NCI-H146 (cell line): Measurements from ENCODE around the gene MRPS30.
A peak's percentile ranks its signal among the peaks of the same experiment; 100 is the strongest.
"Not testable (repeated sequence)": the region's sequence is repeated elsewhere in the genome, so short reads cannot be mapped to it uniquely, and the experiment has no call there.

Source experiments
- DNase-seq: peaks from one replicate; lab custom pipeline; 2025; lab: John Stamatoyannopoulos, UW

MRPS30 gene

GRCh38 chr5:44821164-44821563 lies 12.4 kb downstream of the MRPS30 start:
- DNase-seq, result no peak

- not testable (repeated sequence) for DNase-seq
Measured at GRCh38 chr5:44824662-44825061, 15.9 kb downstream of the MRPS30 start.

GRCh38 chr5:44827681-44828080 lies 18.9 kb downstream of the MRPS30 start:
- DNase-seq, result no peak

GRCh38 chr5:44828719-44829118 lies 20.0 kb downstream of the MRPS30 start:
- DNase-seq, result no peak

GRCh38 chr5:44830951-44831350 lies 22.2 kb downstream of the MRPS30 start:
- DNase-seq, result no peak

- no peak for DNase-seq
Measured at GRCh38 chr5:44833249-44833648, 24.5 kb downstream of the MRPS30 start.

- no peak for DNase-seq
Measured at GRCh38 chr5:44835693-44836092, 26.9 kb downstream of the MRPS30 start.

- DNase-seq, result no peak
Measured at GRCh38 chr5:44839018-44839681, 30.4 kb downstream of the MRPS30 start.

- no peak for DNase-seq
Measured at GRCh38 chr5:44842496-44843282, 33.9 kb downstream of the MRPS30 start.

GRCh38 chr5:44844744-44845143 lies 36.0 kb downstream of the MRPS30 start:
- DNase-seq, result no peak

GRCh38 chr5:44845777-44846176 lies 37.0 kb downstream of the MRPS30 start:
- DNase-seq, result peak; percentile 90

GRCh38 chr5:44847206-44847852 lies 38.6 kb downstream of the MRPS30 start:
- peak; percentile 54 for DNase-seq

- no peak for DNase-seq
Measured at GRCh38 chr5:44860267-44860666, 51.5 kb downstream of the MRPS30 start.

- no peak for DNase-seq
Measured at GRCh38 chr5:44862808-44863207, 54.1 kb downstream of the MRPS30 start.
